Endodermal cell (in vitro differentiated cells): Measurements from ENCODE around the gene HPSE2. TPM values are rescaled to one million over a fixed set of nuclear protein-coding genes. Genes with fewer than 3 reads are reported as not detected.

Experiments
- DNase-seq: peaks from one replicate; pipeline ENCODE4 v3.0.0-alpha.2; 2017
- H3K27ac ChIP-seq: 2 replicates; pipeline ENCODE4 v1.5.1; 2013; ENCODE audit warnings: mild to moderate bottlenecking, low read depth, low read length, moderate library complexity
- H3K27me3 ChIP-seq: 2 replicates; pipeline ENCODE4 v1.6.1; 2013; ENCODE audit warnings: mild to moderate bottlenecking, low read length, moderate library complexity; ENCODE audit not compliant: insufficient read depth, control insufficient read depth, poor library complexity, severe bottlenecking
- H3K36me3 ChIP-seq: 2 replicates; pipeline ENCODE4 v1.7.0; 2013; ENCODE audit warnings: mild to moderate bottlenecking, low read length, moderate library complexity; ENCODE audit not compliant: control insufficient read depth, insufficient read depth
- H3K4me1 ChIP-seq: one replicate; pipeline ENCODE4 v1.7.0; 2013; ENCODE audit warnings: low read length; ENCODE audit not compliant: control insufficient read depth, insufficient read depth
- H3K4me3 ChIP-seq: 2 replicates; pipeline ENCODE4 v1.5.1; 2013; ENCODE audit warnings: mild to moderate bottlenecking, low read length, moderate library complexity
- H3K9ac ChIP-seq: 2 replicates; pipeline ENCODE4 v1.6.1; 2013; ENCODE audit warnings: mild to moderate bottlenecking, low read length, moderate library complexity; ENCODE audit not compliant: poor library complexity, severe bottlenecking; ENCODE audit errors: extremely low read depth
- H3K9me3 ChIP-seq: 2 replicates; pipeline ENCODE4 v1.6.1; 2013; ENCODE audit warnings: mild to moderate bottlenecking, low read length, moderate library complexity; ENCODE audit not compliant: control insufficient read depth
- H3K27ac Mint-ChIP-seq: 2 replicates; pipeline ENCODE4 v1.8.0; 2020; ENCODE audit warnings: mixed read lengths
- H3K27me3 Mint-ChIP-seq: 2 replicates; pipeline ENCODE4 v1.8.0; 2021; ENCODE audit warnings: mild to moderate bottlenecking, mixed read lengths; ENCODE audit not compliant: insufficient read depth
- H3K36me3 Mint-ChIP-seq: 2 replicates; pipeline ENCODE4 v1.8.0; 2020; ENCODE audit warnings: low read depth, mixed read lengths
- H3K4me1 Mint-ChIP-seq: 2 replicates; pipeline ENCODE4 v1.8.0; 2020; ENCODE audit warnings: mixed read lengths
- H3K4me3 Mint-ChIP-seq: 2 replicates; pipeline ENCODE4 v1.8.0; 2020; ENCODE audit warnings: mild to moderate bottlenecking, moderate library complexity, mixed read lengths
- H3K9me3 Mint-ChIP-seq: 2 replicates; pipeline ENCODE4 v1.8.0; 2020; ENCODE audit warnings: mild to moderate bottlenecking, mixed read lengths
- CTCF ChIP-seq: fragments of 200-600 bp; sonication (generic); conservative IDR thresholded peaks from 2 replicates; pipeline ENCODE4 v1.5.0; 2021; ENCODE audit warnings: antibody characterized with exemption, mild to moderate bottlenecking
- WGBS, 2 experiments: methylation state at CpG; one replicate each; pipeline versions ENCODE4 v1.1.5 to v1.1.7; 2013; ENCODE audit warnings: missing lambda C conversion rate in 2 of 2, mixed read lengths in 1 of 2; ENCODE audit not compliant: insufficient coverage in 1 of 2, insufficient read length in 1 of 2; 5-methylcytosine and 5-hydroxymethylcytosine counted together
- total RNA-seq, 2 donors: library from RNA; stranded (reverse); fragmentation: NEBNext Ultra II Directional in 1 of 2; extraction: Animal tissue kit (Norgen Biotek cat#: 25700) in 1 of 2; gene quantifications; 2 replicates in 1 of 2; 3 replicates in 1 of 2; pipeline ENCODE4 v1.2.1, GENCODE V29; 2021

Gene HPSE2
- total RNA-seq, 2 donors from 2014 or later: 0.07 to 0.11 TPM

GRCh38 chr10:98445200-98445812, 790.3 kb downstream of the HPSE2 start:
- Histone ChIP-seq H3K27me3 (no peaks in the 10 kb centered on the region), H3K9ac (no peak overlapping the region), H3K4me1 (no peaks in the 10 kb centered on the region), H3K36me3 (peaks cover 45% of the 10 kb centered on the region), H3K27ac (no peak overlapping the region), H3K4me3 (peak overlapping the region; percentile 78), H3K9me3 (peaks cover 2% of the 10 kb centered on the region)
- peak overlapping the region; percentile 10 for H3K27ac Mint-ChIP-seq
- DNase-seq: no peak
- peak overlapping the region; percentile 83 for H3K4me3 Mint-ChIP-seq
- peaks cover 6% of the 10 kb centered on the region for H3K27me3 Mint-ChIP-seq
- TF ChIP-seq CTCF: no peak
- H3K9me3 Mint-ChIP-seq: peaks cover 3% of the 10 kb centered on the region
- WGBS, 2 experiments: 86 to 96% methylated on average over 6 to 10 of the region's 10 CpGs
- H3K36me3 Mint-ChIP-seq: peaks cover 44% of the 10 kb centered on the region
- H3K4me1 Mint-ChIP-seq: no peaks in the 10 kb centered on the region

- Histone ChIP-seq H3K9ac (no peak overlapping the region), H3K4me3 (no peak overlapping the region), H3K9me3 (peaks cover 10% of the 10 kb centered on the region), H3K27ac (no peak overlapping the region), H3K36me3 (peaks cover 54% of the 10 kb centered on the region), H3K4me1 (no peaks in the 10 kb centered on the region), H3K27me3 (no peaks in the 10 kb centered on the region)
- Mint-ChIP-seq H3K9me3 (peaks cover 11% of the 10 kb centered on the region), H3K36me3 (peaks cover 53% of the 10 kb centered on the region), H3K27me3 (peaks cover 2% of the 10 kb centered on the region), H3K4me3 (no peak overlapping the region), H3K4me1 (no peaks in the 10 kb centered on the region), H3K27ac (no peak overlapping the region)
- no peak for TF ChIP-seq CTCF
- DNase-seq: no peak
- WGBS, 2 experiments: 89 to 91% methylated on average over 6 to 9 of the region's 9 CpGs
Measured at GRCh38 chr10:98444314-98445006, 791.2 kb downstream of the HPSE2 start.

- Histone ChIP-seq H3K27me3 (no peaks in the 10 kb centered on the region), H3K9me3 (peaks cover 24% of the 10 kb centered on the region), H3K9ac (no peak overlapping the region), H3K4me3 (no peak overlapping the region), H3K36me3 (peaks cover 66% of the 10 kb centered on the region), H3K4me1 (no peaks in the 10 kb centered on the region), H3K27ac (no peak overlapping the region)
- no peak for TF ChIP-seq CTCF
- no peak for DNase-seq
- WGBS, 2 experiments: 72 to 88% methylated on average over 4 of the region's 4 CpGs
- no peak overlapping the region for H3K27ac Mint-ChIP-seq
- peaks cover 30% of the 10 kb centered on the region for H3K9me3 Mint-ChIP-seq
- no peaks in the 10 kb centered on the region for H3K4me1 Mint-ChIP-seq
- H3K4me3 Mint-ChIP-seq: no peak overlapping the region
- no peaks in the 10 kb centered on the region for H3K27me3 Mint-ChIP-seq
- H3K36me3 Mint-ChIP-seq: peaks cover 86% of the 10 kb centered on the region
Measured at GRCh38 chr10:98438715-98439114, 796.9 kb downstream of the HPSE2 start.
